Endodermal cell (in vitro differentiated cells): ENCODE results near the gene PALLD. TPM values are rescaled to one million over a fixed set of nuclear protein-coding genes. Genes with fewer than 3 reads are reported as not detected.

ENCODE experiments used
- DNase-seq: peaks from one replicate; pipeline ENCODE4 v3.0.0-alpha.2; 2017
- H3K27ac ChIP-seq: 2 replicates; pipeline ENCODE4 v1.5.1; 2013; ENCODE audit warnings: mild to moderate bottlenecking, low read depth, low read length, moderate library complexity
- H3K27me3 ChIP-seq: 2 replicates; pipeline ENCODE4 v1.6.1; 2013; ENCODE audit warnings: mild to moderate bottlenecking, low read length, moderate library complexity; ENCODE audit not compliant: insufficient read depth, control insufficient read depth, poor library complexity, severe bottlenecking
- H3K36me3 ChIP-seq: 2 replicates; pipeline ENCODE4 v1.7.0; 2013; ENCODE audit warnings: mild to moderate bottlenecking, low read length, moderate library complexity; ENCODE audit not compliant: control insufficient read depth, insufficient read depth
- H3K4me1 ChIP-seq: one replicate; pipeline ENCODE4 v1.7.0; 2013; ENCODE audit warnings: low read length; ENCODE audit not compliant: control insufficient read depth, insufficient read depth
- H3K4me3 ChIP-seq: 2 replicates; pipeline ENCODE4 v1.5.1; 2013; ENCODE audit warnings: mild to moderate bottlenecking, low read length, moderate library complexity
- H3K9ac ChIP-seq: 2 replicates; pipeline ENCODE4 v1.6.1; 2013; ENCODE audit warnings: mild to moderate bottlenecking, low read length, moderate library complexity; ENCODE audit not compliant: poor library complexity, severe bottlenecking; ENCODE audit errors: extremely low read depth
- H3K9me3 ChIP-seq: 2 replicates; pipeline ENCODE4 v1.6.1; 2013; ENCODE audit warnings: mild to moderate bottlenecking, low read length, moderate library complexity; ENCODE audit not compliant: control insufficient read depth
- H3K27ac Mint-ChIP-seq: 2 replicates; pipeline ENCODE4 v1.8.0; 2020; ENCODE audit warnings: mixed read lengths
- H3K27me3 Mint-ChIP-seq: 2 replicates; pipeline ENCODE4 v1.8.0; 2021; ENCODE audit warnings: mild to moderate bottlenecking, mixed read lengths; ENCODE audit not compliant: insufficient read depth
- H3K36me3 Mint-ChIP-seq: 2 replicates; pipeline ENCODE4 v1.8.0; 2020; ENCODE audit warnings: low read depth, mixed read lengths
- H3K4me1 Mint-ChIP-seq: 2 replicates; pipeline ENCODE4 v1.8.0; 2020; ENCODE audit warnings: mixed read lengths
- H3K4me3 Mint-ChIP-seq: 2 replicates; pipeline ENCODE4 v1.8.0; 2020; ENCODE audit warnings: mild to moderate bottlenecking, moderate library complexity, mixed read lengths
- H3K9me3 Mint-ChIP-seq: 2 replicates; pipeline ENCODE4 v1.8.0; 2020; ENCODE audit warnings: mild to moderate bottlenecking, mixed read lengths
- WGBS, 2 experiments: methylation state at CpG; one replicate each; pipeline versions ENCODE4 v1.1.5 to v1.1.7; 2013; ENCODE audit warnings: missing lambda C conversion rate in 2 of 2, mixed read lengths in 1 of 2; ENCODE audit not compliant: insufficient coverage in 1 of 2, insufficient read length in 1 of 2; 5-methylcytosine and 5-hydroxymethylcytosine counted together
- total RNA-seq, 2 donors: library from RNA; stranded (reverse); fragmentation: NEBNext Ultra II Directional in 1 of 2; extraction: Animal tissue kit (Norgen Biotek cat#: 25700) in 1 of 2; gene quantifications; 2 replicates in 1 of 2; 3 replicates in 1 of 2; pipeline ENCODE4 v1.2.1, GENCODE V29; 2021
- TF ChIP-seq, protein P1 (sequence below): fragments of 200-600 bp; sonication (generic); conservative IDR thresholded peaks from 2 replicates; pipeline ENCODE4 v1.5.0; 2021; ENCODE audit warnings: antibody characterized with exemption, mild to moderate bottlenecking

Gene PALLD
- total RNA-seq, 2 donors from 2014 or later: 51.8 to 86.7 TPM

DNA sequence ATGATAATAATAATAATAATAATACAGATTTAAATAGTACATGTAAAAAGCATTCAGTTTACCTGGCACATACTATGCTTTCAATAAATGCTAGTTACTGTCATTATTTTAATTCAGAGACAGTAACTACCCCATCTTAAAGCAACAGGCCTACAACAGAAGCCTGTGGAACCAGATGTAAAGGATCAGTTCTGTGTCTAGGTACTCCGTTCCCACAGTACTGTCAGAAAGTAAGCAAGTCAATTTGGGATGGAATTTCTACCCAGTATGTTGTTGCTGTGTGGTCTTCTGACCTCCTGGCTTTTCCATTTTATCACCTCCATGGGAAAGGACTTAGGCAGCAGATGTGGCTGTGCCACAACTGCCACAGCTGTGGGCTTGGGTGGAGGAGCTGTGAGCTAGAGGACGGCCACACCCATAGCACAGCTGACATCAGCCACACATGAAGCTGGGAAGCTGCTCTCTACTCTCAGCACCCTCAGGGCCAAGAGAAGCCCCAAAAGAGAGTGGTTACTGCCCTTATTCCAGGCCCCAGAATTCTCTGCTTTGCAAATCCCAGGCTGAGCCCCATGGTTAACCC, 410.4 kb downstream of the PALLD start:
- H3K4me3 Mint-ChIP-seq: no peak overlapping the region
- H3K9ac ChIP-seq: no peak overlapping the region
- 93% methylated on average over 2 of the region's 2 CpGs; no CpG with 5 or more reads in 1 of the 2 experiments for WGBS, 2 experiments
- H3K36me3 Mint-ChIP-seq: peaks cover 35% of the 10 kb centered on the region
- TF ChIP-seq, protein P1, sequence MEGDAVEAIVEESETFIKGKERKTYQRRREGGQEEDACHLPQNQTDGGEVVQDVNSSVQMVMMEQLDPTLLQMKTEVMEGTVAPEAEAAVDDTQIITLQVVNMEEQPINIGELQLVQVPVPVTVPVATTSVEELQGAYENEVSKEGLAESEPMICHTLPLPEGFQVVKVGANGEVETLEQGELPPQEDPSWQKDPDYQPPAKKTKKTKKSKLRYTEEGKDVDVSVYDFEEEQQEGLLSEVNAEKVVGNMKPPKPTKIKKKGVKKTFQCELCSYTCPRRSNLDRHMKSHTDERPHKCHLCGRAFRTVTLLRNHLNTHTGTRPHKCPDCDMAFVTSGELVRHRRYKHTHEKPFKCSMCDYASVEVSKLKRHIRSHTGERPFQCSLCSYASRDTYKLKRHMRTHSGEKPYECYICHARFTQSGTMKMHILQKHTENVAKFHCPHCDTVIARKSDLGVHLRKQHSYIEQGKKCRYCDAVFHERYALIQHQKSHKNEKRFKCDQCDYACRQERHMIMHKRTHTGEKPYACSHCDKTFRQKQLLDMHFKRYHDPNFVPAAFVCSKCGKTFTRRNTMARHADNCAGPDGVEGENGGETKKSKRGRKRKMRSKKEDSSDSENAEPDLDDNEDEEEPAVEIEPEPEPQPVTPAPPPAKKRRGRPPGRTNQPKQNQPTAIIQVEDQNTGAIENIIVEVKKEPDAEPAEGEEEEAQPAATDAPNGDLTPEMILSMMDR: no peak
- H3K4me1 Mint-ChIP-seq: no peaks in the 10 kb centered on the region
- no peak overlapping the region for H3K4me3 ChIP-seq
- no peaks in the 10 kb centered on the region for H3K27me3 Mint-ChIP-seq
- no peak overlapping the region for H3K27ac Mint-ChIP-seq
- no peaks in the 10 kb centered on the region for H3K9me3 Mint-ChIP-seq
- no peaks in the 10 kb centered on the region for H3K9me3 ChIP-seq
- no peak for DNase-seq
- no peaks in the 10 kb centered on the region for H3K27me3 ChIP-seq
- no peaks in the 10 kb centered on the region for H3K4me1 ChIP-seq
- peaks cover 89% of the 10 kb centered on the region for H3K36me3 ChIP-seq
- no peak overlapping the region for H3K27ac ChIP-seq

DNA sequence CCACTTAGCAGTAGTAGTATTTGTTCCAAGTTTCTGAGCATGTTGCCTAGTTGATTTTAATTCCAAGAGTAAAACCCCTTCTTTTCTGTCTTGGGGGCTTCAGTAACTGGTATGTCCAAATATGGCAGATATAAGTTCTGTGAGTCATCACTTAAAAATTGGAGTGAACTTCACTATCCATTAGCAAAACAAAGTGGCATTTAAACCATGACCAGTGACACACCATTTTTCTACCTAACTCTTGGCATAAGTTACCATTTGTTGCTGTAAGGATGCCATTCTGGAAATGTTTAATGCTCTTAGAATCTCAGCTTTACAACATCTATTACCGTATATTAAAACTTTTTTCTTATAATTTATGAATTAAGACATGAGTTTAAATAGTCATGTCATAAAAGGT, 411.2 kb downstream of the PALLD start:
- H3K4me1 ChIP-seq: no peaks in the 10 kb centered on the region
- H3K4me3 ChIP-seq: no peak overlapping the region
- no peaks in the 10 kb centered on the region for H3K4me1 Mint-ChIP-seq
- DNase-seq: no peak
- H3K27me3 ChIP-seq: no peaks in the 10 kb centered on the region
- H3K9me3 Mint-ChIP-seq: no peaks in the 10 kb centered on the region
- TF ChIP-seq, protein P1: no peak
- H3K27ac Mint-ChIP-seq: no peak overlapping the region
- H3K27ac ChIP-seq: no peak overlapping the region
- H3K27me3 Mint-ChIP-seq: no peaks in the 10 kb centered on the region
- H3K36me3 Mint-ChIP-seq: peaks cover 31% of the 10 kb centered on the region
- no peaks in the 10 kb centered on the region for H3K9me3 ChIP-seq
- no peak overlapping the region for H3K4me3 Mint-ChIP-seq
- no CpG with 5 or more reads among the region's 1 CpG for WGBS, 2 experiments
- peaks cover 86% of the 10 kb centered on the region for H3K36me3 ChIP-seq
- H3K9ac ChIP-seq: no peak overlapping the region

DNA sequence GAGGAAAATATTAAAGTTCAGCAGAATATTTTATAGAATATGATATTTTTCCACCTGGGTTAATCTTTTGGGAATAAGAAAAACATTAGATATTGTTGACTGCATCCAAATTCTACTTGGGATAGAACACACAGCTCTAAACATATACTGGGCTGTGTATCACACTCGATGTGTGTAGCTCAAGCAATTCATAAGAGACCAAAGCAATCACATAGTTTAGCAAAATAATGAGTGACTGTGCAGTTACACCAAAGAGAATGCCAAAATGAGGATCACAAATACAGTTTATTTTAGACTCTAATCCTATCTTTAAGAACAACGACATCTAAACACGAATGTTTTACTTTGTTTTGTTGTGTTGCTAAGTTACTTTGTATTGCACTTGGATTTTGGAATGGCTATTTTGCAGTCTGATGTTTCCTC, 412.0 kb downstream of the PALLD start:
- H3K27me3 ChIP-seq: no peaks in the 10 kb centered on the region
- WGBS, 2 experiments: 89 to 94% methylated on average over 3 of the region's 3 CpGs
- H3K9ac ChIP-seq: no peak overlapping the region
- no peaks in the 10 kb centered on the region for H3K4me1 ChIP-seq
- no peak for DNase-seq
- no peaks in the 10 kb centered on the region for H3K4me1 Mint-ChIP-seq
- H3K36me3 ChIP-seq: peaks cover 84% of the 10 kb centered on the region
- H3K9me3 Mint-ChIP-seq: no peaks in the 10 kb centered on the region
- peaks cover 27% of the 10 kb centered on the region for H3K36me3 Mint-ChIP-seq
- no peak overlapping the region for H3K4me3 Mint-ChIP-seq
- TF ChIP-seq, protein P1: no peak
- no peaks in the 10 kb centered on the region for H3K27me3 Mint-ChIP-seq
- no peak overlapping the region for H3K4me3 ChIP-seq
- H3K27ac ChIP-seq: no peak overlapping the region
- peak overlapping the region; percentile 8 for H3K27ac Mint-ChIP-seq
- no peaks in the 10 kb centered on the region for H3K9me3 ChIP-seq
